HL-60/S4 (cell line): ENCODE results near the gene PTPRN2.

Experiments used
- in situ Hi-C: fragments of 300-500 bp; cut with MboI; formaldehyde crosslinking; loops from 2 replicates; pipeline ENCODE4 v1.14.3; 2022; ENCODE audit warnings: low sequenced_read_pairs

PTPRN2 gene

GRCh38 chr7:157664871-157665633 is 922.6 kb downstream of the PTPRN2 start:
- in situ Hi-C loops: no loop called here

DNA sequence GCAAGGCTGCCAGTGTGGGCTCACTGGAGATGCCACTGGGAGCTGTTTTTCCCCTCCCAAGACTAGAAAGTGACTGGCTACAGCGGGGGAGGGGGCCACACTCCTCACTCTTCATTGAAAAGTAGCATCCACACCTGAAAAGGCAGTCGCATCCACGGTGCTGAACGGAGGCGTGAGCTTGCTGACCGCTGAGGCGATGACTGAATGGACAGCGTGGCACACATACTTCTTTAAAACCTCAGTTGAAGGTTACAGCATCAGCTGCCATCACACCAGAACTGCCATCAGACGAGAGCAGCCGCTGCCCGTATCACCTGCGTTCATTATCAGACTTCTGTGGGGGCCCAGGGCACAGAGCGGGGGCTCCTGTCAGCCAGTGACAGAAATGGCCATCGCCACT is 923.6 kb downstream of the PTPRN2 start:
- in situ Hi-C loops: no loop called here

- in situ Hi-C loops: no loop called here
These were observed 924.5 kb downstream of the PTPRN2 start for GRCh38 chr7:157662981-157663716.

DNA sequence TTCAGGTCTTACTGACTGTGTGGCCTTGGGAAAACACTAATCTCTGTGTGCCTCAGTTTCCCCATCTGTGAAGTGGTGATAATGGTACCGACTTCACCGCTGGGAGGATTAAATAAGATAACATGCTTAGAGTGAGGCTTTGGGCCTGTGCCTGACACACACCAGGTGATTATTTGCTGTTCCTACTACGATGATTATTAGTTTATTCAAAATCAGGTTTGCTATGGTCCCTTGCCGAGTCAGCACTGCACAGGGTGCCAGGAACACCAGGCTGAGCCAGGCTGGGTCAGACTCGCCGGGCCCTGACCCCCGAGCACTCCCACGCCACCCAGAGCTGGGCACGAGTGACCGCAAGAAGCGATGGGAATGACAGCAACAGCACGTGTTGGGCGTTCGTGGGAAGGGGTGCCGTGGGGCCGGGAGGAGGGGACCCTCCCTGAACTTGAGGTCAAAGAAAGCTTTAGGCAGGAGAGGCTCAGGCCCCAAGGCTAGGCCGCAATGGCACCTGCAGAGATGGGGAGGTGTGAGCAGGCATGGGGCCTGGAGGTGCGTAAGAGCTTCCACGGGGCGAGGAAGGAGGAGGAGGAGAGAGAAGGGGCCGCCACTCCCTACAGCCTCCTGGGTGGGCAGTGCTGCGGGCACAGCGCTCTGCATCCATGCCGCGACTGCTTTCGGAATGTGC is 925.4 kb downstream of the PTPRN2 start:
- in situ Hi-C loops: no loop called here

- in situ Hi-C loops: no loop called here
These were observed 926.0 kb downstream of the PTPRN2 start for GRCh38 chr7:157661611-157661975.

DNA sequence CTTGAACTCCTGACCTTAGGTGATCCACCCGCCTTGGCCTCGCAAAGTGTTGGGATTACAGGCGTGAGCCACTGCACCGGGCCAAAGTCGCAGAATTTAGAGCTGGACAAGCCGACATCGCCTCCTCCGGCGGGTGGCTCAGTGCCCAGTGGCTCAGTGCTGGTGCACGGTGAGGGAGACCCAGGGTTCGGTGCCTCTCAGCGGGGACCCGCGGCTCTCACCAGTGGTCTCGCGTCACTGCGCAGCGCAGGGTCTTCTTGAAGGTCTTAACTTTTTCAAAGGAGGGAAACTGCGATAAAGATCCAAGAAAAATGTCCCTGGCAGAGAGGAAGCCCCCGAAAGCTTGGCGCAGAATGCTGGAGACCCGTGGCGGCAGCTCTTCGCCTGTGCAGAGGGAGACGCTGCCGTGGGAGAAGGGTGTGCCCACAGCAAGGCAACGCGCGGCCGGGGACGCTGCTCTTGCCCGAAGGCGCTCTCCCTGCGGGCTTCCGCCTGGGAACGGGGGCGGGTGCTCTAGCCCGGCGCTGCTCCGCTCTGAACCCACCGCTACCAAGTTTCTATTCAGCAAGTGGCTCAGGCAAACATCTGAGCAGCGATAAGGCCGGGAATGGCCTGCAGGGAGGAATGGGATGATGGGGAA is 926.5 kb downstream of the PTPRN2 start:
- in situ Hi-C loops: no loop called here

GRCh38 chr7:157658851-157659412 is 928.7 kb downstream of the PTPRN2 start:
- in situ Hi-C loops: no loop called here

GRCh38 chr7:157657741-157658740 is 929.6 kb downstream of the PTPRN2 start:
- in situ Hi-C loops: no loop called here

DNA sequence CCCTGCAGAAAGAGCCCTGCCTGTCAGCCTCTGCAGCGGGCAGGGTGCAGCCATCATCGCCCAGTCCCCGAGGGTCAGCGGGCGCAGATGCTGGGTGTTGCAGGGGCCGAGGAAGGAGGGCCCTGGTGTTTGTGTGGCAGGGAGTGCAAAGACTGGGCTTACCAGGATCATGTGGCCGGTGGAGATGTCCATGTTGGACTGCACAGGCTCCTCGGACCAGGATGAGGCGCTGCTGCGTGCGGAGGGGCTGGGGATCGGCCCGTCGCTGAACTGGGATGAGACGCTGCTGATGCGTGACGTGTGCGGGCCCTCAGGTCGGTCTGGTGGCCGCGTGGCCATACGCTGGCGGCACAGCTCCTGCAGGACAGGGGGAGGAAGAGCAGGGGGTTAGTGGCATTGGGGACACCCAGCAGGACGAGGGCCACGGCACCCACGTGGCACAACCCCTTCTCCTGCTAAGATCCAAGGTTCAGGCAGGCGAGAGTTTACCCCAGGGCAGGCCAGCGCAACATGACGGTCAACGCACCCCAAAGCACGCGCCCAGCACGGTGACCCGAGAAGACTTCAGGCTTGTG is 931.3 kb downstream of the PTPRN2 start:
- in situ Hi-C loops: no loop called here

DNA sequence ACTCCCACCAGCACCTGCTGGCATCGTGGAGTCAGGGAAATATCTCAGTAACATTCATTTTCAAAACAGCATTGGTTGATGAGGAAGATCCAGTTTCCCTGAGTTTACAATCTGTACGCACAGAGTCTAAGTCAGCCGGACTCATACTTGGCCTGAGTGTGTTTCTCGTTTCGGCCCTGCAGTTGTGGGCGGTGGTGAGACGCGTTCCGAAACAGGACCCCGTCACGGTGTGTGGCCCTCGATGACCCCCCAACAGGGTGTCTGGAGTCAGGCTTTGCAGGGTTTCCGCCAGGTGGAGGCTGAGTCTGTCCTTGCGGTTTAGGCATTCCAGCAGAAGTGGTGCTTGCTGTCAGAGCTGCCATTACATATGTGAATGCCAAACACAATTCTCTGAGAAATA is 933.3 kb downstream of the PTPRN2 start:
- in situ Hi-C loops: no loop called here

- in situ Hi-C loops: no loop called here
These were observed 933.8 kb downstream of the PTPRN2 start for GRCh38 chr7:157653827-157654207.

DNA sequence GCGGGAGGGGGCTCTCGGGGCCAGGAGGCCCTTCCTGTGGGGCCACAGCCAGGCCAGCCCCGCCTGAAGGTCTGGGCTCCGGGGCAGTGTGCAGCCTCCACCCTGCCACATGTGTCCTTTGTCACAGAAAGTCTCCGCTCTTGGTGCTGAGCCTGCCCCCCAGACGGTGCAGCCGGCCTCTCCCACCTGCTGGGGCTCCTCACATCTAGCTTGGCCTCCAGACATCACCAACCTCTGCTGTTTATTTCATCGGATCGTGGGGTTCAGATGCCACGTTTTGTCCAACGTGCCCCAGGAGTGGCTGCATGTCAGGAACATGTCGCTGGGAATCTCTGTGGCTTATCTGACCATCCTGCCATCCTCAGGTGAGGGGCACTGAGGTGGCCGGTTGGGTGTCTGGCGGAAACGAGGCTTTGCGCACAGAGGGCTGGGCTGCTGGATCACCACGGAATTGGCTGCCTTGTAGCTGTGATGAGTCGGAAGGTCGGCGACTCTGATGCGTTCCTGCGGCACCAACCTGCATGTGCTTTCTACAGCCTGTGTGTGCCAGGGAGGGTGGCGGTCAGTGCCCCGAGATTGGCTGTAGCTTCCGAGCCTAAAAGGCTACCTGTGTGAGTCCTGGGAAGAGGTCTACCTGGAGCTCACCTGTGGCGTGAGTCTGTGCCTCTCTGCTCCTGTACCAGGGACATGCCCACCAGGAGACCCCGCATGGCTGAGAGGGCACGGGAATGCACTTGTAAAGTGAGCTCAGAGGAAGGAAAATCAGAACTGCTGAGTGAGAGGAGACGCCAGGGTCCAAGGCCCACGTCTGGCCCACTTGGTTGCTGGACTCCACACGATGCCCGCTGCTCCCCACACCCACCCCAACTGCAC is 934.4 kb downstream of the PTPRN2 start:
- in situ Hi-C loops: no loop called here

- in situ Hi-C loops: no loop called here
These were observed 935.3 kb downstream of the PTPRN2 start for GRCh38 chr7:157652161-157652953.

DNA sequence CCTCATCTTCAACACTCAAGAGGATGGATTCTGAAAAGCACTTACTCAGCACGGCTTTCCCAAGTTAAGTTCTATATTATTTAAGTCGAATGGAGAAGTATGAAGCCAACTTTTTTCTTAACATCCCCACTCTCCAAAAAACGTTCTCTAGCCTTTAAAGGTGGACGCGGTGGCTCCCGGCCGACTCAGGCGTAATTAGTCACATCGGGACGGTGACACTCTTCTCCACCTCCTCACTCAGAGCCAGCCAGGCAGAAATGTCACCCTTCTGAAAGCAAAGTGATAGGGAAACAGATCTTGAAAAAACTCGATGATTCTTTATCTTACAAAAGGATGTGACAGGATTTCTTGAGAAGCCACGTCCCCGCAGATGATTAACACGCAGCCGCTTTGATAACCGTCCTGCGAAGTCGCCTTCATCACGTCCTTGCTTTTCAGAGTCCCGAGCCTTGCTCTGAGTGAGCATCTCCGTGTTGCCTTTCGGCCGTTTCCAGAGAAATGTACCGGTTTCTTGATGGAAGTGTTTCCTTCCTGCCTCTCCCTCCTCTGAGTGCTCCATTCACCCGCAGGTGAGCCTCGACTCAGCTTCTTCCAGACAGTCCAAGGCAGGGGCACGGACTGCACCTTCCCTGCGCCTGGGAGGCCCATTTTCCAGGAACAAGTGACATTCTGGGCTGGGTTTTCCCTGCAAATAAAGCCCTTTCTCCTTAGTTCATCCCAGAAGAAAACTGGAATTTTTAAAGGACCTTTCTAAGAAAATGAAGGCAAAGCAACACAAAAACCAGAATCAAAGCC is 936.1 kb downstream of the PTPRN2 start:
- in situ Hi-C loops: no loop called here

- in situ Hi-C loops: no loop called here
These were observed 936.8 kb downstream of the PTPRN2 start for GRCh38 chr7:157650801-157651200.

DNA sequence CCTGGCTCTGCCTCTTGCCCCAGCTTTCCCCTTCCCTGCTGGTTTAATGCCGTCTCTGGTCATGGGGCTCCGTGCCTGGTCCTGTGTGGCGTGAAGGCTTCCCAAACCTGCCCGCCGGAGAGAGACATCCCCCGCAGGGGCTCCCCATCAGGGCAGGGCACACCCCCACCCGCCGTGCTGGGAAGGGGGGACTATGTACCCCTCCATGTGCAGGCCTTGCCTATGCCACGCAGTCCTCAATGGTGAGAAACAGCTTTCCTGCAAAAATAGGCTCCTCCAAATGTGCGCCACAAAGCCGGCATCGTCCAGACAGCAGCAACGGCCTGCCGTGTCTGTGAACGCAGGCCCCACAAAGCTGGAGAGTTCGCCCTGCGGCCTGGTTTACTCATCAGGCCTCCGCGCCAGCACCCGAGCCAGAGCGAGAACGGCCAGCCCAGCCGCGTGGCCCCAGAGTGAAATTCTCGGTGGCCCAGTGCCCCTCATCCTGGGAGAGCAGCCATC is 937.4 kb downstream of the PTPRN2 start:
- in situ Hi-C loops: no loop called here

GRCh38 chr7:157646551-157646950 is 941.1 kb downstream of the PTPRN2 start:
- in situ Hi-C loops: no loop called here
